ENCODE data around the gene ELP2. TPM values are rescaled to one million over a fixed set of nuclear protein-coding genes. Genes with fewer than 3 reads are reported as not detected.

ELP2 gene
- total and polyA plus RNA-seq, 2 of the 8 experiments (the other 6 are each of a cell fraction or from before 2014, with no cell fraction given): 55.8 to 165 TPM

DNA sequence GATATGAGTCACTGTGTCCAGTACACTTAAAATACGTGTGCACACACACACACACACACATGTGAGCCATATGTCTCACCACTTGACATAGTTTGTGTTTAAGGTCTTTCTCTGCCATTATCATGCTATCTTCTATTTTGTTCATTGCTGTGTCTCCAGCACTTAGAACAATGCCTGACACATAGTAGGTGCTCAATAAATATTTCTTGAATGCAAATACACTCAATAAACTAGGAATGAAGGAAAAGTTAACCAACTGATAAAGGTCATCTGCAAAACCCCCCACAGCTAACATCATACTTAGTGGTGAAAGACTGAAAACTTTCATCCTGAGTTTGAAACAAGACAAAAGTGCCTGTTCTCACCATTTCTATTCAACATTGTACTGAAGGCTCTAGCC, 62.0 kb downstream of the ELP2 start (continued):
- TF ChIP-seq TCF12 (IDR thresholded peaks at IDR 0.05; ENCODE audit: low read depth, low read length) (no peak), SIN3A (conservative IDR thresholded peaks at IDR 0.05 in 1 of 2, IDR thresholded peaks at IDR 0.05 in 1 of 2; ENCODE audit: low read depth in 1 of 2, low read length in 2 of 2) (no peak), BRCA1 (IDR thresholded peaks at IDR 0.05; ENCODE audit: low read depth, low read length) (no peak), SP1 (IDR thresholded peaks at IDR 0.05; ENCODE audit: low read depth, low read length) (no peak), BCL11A (IDR thresholded peaks at IDR 0.05; ENCODE audit: low read depth in 2 of 2, low read length in 2 of 2) (no peak)
